Measurements from ENCODE around the gene TRMT112.
"Not testable (repeated sequence)": the region's sequence is repeated elsewhere in the genome, so short reads cannot be mapped to it uniquely, and the experiment has no call there.

Gene TRMT112

GRCh38 chr11:64320556-64320955 lies 3.2 kb upstream of the TRMT112 start:
- no peak overlapping the region for H3K4me3 Mint-ChIP-seq
- peaks cover 26% of the 10 kb centered on the region for H3K36me3 Mint-ChIP-seq (ENCODE audit: insufficient read depth)
- ATAC-seq (replicated peaks; ENCODE audit: extremely low read depth, poor library complexity, severe bottlenecking) (no peak), DNase-seq (ENCODE audit: low spot score in 2 of 2) (no peak)
- H3K4me1 Mint-ChIP-seq, result peaks cover 45% of the 10 kb centered on the region
- no peaks in the 10 kb centered on the region for H3K27me3 Mint-ChIP-seq
- H3K27ac Mint-ChIP-seq (ENCODE audit: low read depth), result peak overlapping the region; percentile 58
- H3K9me3 Mint-ChIP-seq, result no peaks in the 10 kb centered on the region

- DNase-seq (ENCODE audit: low spot score in 2 of 2) (no peak), ATAC-seq (replicated peaks; ENCODE audit: extremely low read depth, poor library complexity, severe bottlenecking) (no peak)
- Mint-ChIP-seq H3K4me1 (peaks cover 45% of the 10 kb centered on the region), H3K9me3 (no peaks in the 10 kb centered on the region), H3K27me3 (no peaks in the 10 kb centered on the region), H3K4me3 (peak overlapping the region; percentile 93), H3K36me3 (ENCODE audit: insufficient read depth) (peaks cover 32% of the 10 kb centered on the region), H3K27ac (ENCODE audit: low read depth) (peak overlapping the region; percentile 99)
These were observed 1.7 kb upstream of the TRMT112 start for GRCh38 chr11:64318766-64319761.

DNA sequence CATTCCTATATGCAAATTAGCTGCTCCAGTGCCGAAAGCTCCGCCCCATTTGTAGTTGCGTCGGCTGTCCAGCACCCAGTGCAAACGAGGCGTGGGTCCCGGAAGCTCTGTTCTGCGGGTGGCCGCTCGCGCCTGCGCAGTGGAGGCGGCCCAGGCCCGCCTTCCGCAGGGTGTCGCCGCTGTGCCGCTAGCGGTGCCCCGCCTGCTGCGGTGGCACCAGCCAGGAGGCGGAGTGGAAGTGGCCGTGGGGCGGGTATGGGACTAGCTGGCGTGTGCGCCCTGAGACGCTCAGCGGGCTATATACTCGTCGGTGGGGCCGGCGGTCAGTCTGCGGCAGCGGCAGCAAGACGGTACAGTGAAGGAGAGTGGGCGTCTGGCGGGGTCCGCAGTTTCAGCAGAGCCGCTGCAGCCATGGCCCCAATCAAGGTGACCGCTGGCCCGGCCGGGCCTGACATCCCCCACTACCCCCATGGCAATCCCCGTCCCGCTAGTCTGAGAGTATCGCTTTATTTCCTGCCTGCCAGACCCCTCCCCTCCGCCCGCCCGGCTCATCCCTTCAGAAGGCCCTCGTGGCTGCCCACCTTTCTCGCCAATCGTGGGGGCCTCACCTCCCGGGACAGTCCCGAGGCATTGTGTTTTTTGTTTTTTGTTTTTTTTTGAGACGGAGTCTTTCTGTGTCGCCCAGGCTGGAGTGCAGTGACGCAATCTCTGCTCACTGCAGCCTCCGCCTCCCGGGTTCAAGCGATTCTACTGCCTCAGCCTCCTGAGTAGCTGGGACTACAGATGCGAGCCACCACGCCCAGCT lies 804 bp upstream of the TRMT112 start, which contains the start of gene PRDX5:
TSS of gene PRDX5 (plus strand) at position 161 of the 805 bp plus-strand sequence. CDS start at position 256, 95 bp downstream.
- H3K27me3 Mint-ChIP-seq, result no peaks in the 10 kb centered on the region
- peak within 1 kb of the TSS; percentile 99 for H3K27ac Mint-ChIP-seq (ENCODE audit: low read depth)
- ATAC-seq (replicated peaks; ENCODE audit: extremely low read depth, poor library complexity, severe bottlenecking), result peak; percentile 81

DNA sequence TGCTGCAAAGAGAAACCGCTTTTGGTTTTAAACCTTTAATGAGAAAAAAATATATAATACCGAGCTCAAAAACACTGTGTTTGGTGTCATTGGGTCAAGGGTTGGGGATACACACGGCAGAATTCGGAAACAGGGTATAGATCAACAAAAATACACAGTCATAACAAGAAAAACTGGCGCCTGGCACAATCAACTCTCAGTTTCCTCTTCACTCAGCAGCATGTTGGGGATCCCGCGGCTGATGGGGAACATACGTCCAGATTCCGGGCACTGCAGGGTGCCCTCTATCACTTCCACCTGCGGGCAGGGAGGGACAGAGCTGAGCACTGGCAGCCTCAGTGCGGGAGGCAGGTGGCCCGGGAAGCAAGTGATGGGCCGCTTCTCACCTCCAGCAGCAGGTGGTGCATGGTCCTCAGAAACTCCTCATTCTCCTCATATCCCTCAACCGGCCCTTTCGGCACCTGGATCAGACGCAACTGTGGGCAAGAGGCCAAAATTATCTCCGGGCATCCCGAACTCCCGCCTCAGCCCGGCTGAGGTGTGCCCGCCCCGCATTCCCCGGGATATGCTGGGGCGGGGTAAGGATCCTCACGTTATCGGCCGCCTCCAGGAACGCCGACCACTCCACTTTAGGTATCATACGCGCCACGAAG lies 561 bp downstream of the TRMT112 start:
- H3K36me3 Mint-ChIP-seq (ENCODE audit: insufficient read depth), result peaks cover 34% of the 10 kb centered on the region

More for the DNA sequence above, 804 bp upstream of the TRMT112 start, which contains the start of gene PRDX5:
- peaks cover 32% of the 10 kb centered on the region for H3K36me3 Mint-ChIP-seq (ENCODE audit: insufficient read depth)
- H3K4me3 Mint-ChIP-seq, result peak within 1 kb of the TSS; percentile 93
- H3K9me3 Mint-ChIP-seq, result no peaks in the 10 kb centered on the region
- DNase-seq (ENCODE audit: low spot score in 2 of 2), result peak; percentile 88 to 94
- peaks cover 46% of the 10 kb centered on the region for H3K4me1 Mint-ChIP-seq

DNA sequence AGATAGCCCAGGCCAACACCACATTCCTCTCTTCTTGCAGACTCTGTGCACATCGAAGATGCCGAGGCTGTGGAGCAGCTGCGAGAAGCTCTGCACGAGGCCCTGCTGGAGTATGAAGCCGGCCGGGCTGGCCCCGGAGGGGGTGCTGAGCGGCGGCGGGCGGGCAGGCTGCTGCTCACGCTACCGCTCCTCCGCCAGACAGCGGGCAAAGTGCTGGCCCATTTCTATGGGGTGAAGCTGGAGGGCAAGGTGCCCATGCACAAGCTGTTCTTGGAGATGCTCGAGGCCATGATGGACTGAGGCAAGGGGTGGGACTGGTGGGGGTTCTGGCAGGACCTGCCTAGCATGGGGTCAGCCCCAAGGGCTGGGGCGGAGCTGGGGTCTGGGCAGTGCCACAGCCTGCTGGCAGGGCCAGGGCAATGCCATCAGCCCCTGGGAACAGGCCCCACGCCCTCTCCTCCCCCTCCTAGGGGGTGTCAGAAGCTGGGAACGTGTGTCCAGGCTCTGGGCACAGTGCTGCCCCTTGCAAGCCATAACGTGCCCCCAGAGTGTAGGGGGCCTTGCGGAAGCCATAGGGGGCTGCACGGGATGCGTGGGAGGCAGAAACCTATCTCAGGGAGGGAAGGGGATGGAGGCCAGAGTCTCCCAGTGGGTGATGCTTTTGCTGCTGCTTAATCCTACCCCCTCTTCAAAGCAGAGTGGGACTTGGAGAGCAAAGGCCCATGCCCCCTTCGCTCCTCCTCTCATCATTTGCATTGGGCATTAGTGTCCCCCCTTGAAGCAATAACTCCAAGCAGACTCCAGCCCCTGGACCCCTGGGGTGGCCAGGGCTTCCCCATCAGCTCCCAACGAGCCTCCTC lies 1.5 kb downstream of the TRMT112 start:
- Mint-ChIP-seq H3K36me3 (ENCODE audit: insufficient read depth) (peaks cover 29% of the 10 kb centered on the region), H3K27ac (ENCODE audit: low read depth) (peak overlapping the region; percentile 99), H3K4me1 (peaks cover 52% of the 10 kb centered on the region), H3K4me3 (peak overlapping the region; percentile 93)
- ATAC-seq (replicated peaks; ENCODE audit: extremely low read depth, poor library complexity, severe bottlenecking); H3K27me3 Mint-ChIP-seq; DNase-seq (ENCODE audit: low spot score in 2 of 2); H3K9me3 Mint-ChIP-seq: not testable (repeated sequence)

More for the DNA sequence above, 561 bp downstream of the TRMT112 start:
- Mint-ChIP-seq H3K4me3 (peak overlapping the region; percentile 93), H3K27ac (ENCODE audit: low read depth) (peak overlapping the region; percentile 99), H3K4me1 (peaks cover 55% of the 10 kb centered on the region), H3K27me3 (no peaks in the 10 kb centered on the region), H3K9me3 (no peaks in the 10 kb centered on the region)
- DNase-seq (ENCODE audit: low spot score in 2 of 2), result no peak
- no peak for ATAC-seq (replicated peaks; ENCODE audit: extremely low read depth, poor library complexity, severe bottlenecking)

DNA sequence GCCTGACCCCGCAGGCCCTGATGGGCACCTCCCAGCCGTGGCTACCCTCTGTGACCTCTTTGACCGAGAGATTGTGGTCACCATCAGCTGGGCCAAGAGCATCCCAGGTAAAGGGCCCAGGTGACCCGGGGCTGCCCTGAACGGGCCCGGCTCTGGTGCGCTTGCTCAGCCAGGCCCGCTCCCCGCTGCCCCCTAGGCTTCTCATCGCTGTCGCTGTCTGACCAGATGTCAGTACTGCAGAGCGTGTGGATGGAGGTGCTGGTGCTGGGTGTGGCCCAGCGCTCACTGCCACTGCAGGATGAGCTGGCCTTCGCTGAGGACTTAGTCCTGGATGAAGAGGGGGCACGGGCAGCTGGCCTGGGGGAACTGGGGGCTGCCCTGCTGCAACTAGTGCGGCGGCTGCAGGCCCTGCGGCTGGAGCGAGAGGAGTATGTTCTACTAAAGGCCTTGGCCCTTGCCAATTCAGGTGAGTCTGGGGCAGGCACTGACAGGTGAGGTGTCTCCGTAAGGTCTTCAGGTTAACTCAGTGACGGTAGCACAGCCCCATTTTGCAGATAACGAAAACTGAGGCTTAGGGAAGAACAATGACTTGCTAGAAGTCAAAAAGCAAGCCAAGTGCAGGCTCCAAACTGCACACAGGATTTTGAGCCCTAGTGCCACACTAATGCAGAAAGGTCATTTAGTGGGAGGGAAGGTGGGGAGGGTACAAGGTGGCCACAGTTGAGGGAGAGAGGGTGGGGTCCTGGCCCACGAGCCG lies 2.4 kb downstream of the TRMT112 start:
- Mint-ChIP-seq H3K4me1 (peaks cover 43% of the 10 kb centered on the region), H3K27me3 (no peaks in the 10 kb centered on the region), H3K36me3 (ENCODE audit: insufficient read depth) (peaks cover 34% of the 10 kb centered on the region), H3K9me3 (no peaks in the 10 kb centered on the region), H3K4me3 (no peak overlapping the region), H3K27ac (ENCODE audit: low read depth) (no peak overlapping the region)
- no peak for ATAC-seq (replicated peaks; ENCODE audit: extremely low read depth, poor library complexity, severe bottlenecking)
- no peak for DNase-seq (ENCODE audit: low spot score in 2 of 2)

DNA sequence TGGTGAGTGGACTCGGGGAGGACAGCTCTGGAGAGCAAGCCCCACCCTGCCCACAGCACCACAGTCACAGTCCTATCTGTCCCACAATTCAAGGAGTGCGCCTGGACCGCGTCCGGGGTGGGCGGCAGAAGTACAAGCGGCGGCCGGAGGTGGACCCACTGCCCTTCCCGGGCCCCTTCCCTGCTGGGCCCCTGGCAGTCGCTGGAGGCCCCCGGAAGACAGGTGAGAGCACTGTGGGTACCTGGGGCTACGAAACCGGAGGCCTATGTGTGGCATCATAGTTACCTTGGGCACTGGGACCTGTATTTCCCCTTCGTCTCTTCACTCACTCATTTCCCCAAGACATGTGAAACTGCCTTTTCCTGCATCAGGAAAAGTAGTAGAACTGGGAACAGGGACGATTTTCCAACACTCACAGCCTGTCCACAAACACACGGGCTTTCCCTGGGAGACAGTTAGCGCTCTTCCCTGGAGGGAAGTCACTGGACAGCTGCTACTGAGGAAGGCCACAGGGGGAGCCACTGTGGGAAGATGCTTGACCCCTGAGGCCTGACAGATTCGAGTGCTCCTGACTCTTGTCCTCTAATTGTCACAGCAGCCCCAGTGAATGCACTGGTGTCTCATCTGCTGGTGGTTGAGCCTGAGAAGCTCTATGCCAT lies 3.1 kb downstream of the TRMT112 start:
- ATAC-seq (replicated peaks; ENCODE audit: extremely low read depth, poor library complexity, severe bottlenecking) (no peak), DNase-seq (ENCODE audit: low spot score in 2 of 2) (no peak)
- Mint-ChIP-seq H3K36me3 (ENCODE audit: insufficient read depth) (peaks cover 35% of the 10 kb centered on the region), H3K27ac (ENCODE audit: low read depth) (no peak overlapping the region), H3K4me3 (no peak overlapping the region), H3K4me1 (peaks cover 40% of the 10 kb centered on the region), H3K27me3 (no peaks in the 10 kb centered on the region), H3K9me3 (no peaks in the 10 kb centered on the region)

GRCh38 chr11:64313491-64314145 lies 3.7 kb downstream of the TRMT112 start:
- ATAC-seq (replicated peaks; ENCODE audit: extremely low read depth, poor library complexity, severe bottlenecking) (no peak), DNase-seq (ENCODE audit: low spot score in 2 of 2) (no peak)
- Mint-ChIP-seq H3K27ac (ENCODE audit: low read depth) (peak overlapping the region; percentile 22), H3K4me3 (no peak overlapping the region), H3K4me1 (peaks cover 34% of the 10 kb centered on the region), H3K9me3 (no peaks in the 10 kb centered on the region), H3K36me3 (ENCODE audit: insufficient read depth) (peaks cover 33% of the 10 kb centered on the region), H3K27me3 (no peaks in the 10 kb centered on the region)

DNA sequence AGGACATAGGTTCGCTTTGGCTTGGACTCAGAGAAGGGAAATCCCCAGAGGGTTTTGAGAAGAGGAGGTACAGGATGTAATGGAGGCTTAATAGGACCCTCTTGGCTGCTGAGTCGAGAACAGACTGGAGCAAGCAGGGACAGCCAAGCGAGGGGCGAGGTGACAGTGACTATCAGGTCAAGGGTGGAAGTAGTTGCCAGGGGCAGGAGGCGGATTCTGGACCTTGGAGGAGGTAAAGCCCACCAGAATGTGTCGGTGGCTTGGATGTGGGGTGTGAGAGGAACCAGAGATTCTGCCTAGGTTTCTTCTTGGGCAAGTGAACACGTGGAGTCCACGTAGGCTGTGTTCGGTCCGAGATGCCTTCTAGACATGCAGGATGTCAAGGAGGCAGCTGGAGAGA lies 4.4 kb downstream of the TRMT112 start:
- H3K27me3 Mint-ChIP-seq, result no peaks in the 10 kb centered on the region
- peak overlapping the region; percentile 22 for H3K27ac Mint-ChIP-seq (ENCODE audit: low read depth)
- H3K4me3 Mint-ChIP-seq, result no peak overlapping the region
- peaks cover 32% of the 10 kb centered on the region for H3K36me3 Mint-ChIP-seq (ENCODE audit: insufficient read depth)
- DNase-seq (ENCODE audit: low spot score in 2 of 2) (no peak), ATAC-seq (replicated peaks; ENCODE audit: extremely low read depth, poor library complexity, severe bottlenecking) (no peak)
- peaks cover 27% of the 10 kb centered on the region for H3K4me1 Mint-ChIP-seq
- no peaks in the 10 kb centered on the region for H3K9me3 Mint-ChIP-seq

DNA sequence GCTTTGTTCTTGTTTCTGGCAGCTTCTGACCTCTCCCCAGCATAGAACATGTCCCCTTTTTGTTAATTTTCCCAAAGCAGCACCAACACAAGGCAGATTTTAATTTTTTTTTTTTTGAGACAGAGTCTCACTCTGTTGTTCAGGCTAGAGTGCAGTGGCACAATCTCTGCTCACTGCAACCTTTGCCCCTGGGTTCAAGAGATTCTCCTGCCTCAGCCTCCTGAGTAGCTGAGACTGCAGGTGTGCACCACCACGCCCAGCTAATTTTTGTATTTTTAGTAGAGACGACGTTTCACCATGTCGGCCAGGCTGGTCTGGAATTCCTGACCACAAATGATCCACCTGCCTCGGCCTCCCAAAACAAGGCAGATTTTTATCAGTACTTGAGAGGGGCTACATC lies 9.6 kb downstream of the TRMT112 start:
- DNase-seq (ENCODE audit: low spot score in 2 of 2); H3K27ac Mint-ChIP-seq (ENCODE audit: low read depth); ATAC-seq (replicated peaks; ENCODE audit: extremely low read depth, poor library complexity, severe bottlenecking); H3K27me3 Mint-ChIP-seq; H3K9me3 Mint-ChIP-seq: not testable (repeated sequence)
- Mint-ChIP-seq H3K4me3 (peak overlapping the region; percentile 61), H3K4me1 (peaks cover 20% of the 10 kb centered on the region), H3K36me3 (ENCODE audit: insufficient read depth) (peaks cover 27% of the 10 kb centered on the region)

Data from central memory CD8-positive, alpha-beta T cell (primary cell).